PC-3 (cell line): Measurements from ENCODE around the gene DUSP8. TPM values are rescaled to one million over a fixed set of nuclear protein-coding genes. Genes with fewer than 3 reads are reported as not detected.

Source experiments
- ATAC-seq: fragments of 200-7000 bp; cut with Tn5 transposase; 2 replicates; pipeline ENCODE4 v1.9.1; 2020; ENCODE audit warnings: mild to moderate bottlenecking, moderate library complexity
- BruUV-seq: library from RNA; stranded (reverse); fragments of 400-500 nt; replicated peaks from 2 replicates; lab custom pipeline; 2021; lab: Mats Ljungman, UMichigan
- CTCF ChIA-PET: fragments of 300-600 bp; sonication (Branson Sonifier 250); formaldehyde crosslinking; loops from one replicate; lab custom pipeline; 2022; ENCODE audit warnings: antibody characterized with exemption; lab: Charles Lee
- POLR2A ChIA-PET: fragments of 300-600 bp; sonication (Branson Sonifier 250); formaldehyde crosslinking; loops from one replicate; lab custom pipeline; 2022; ENCODE audit warnings: antibody characterized with exemption; ENCODE audit not compliant: unreplicated experiment; lab: Charles Lee
- DNase-seq: peaks from one replicate; pipeline ENCODE4 v3.0.0-alpha.2; 2015
- H2AFZ ChIP-seq: fragments of 300-600 bp; sonication (generic); 2 replicates; pipeline ENCODE4 v1.6.0; 2016; ENCODE audit warnings: antibody characterized with exemption, low read length
- H3F3A ChIP-seq: fragments of 300-600 bp; sonication (generic); one replicate; pipeline ENCODE4 v1.6.0; 2017; ENCODE audit warnings: antibody characterized with exemption, low read length, control low read depth, mild to moderate bottlenecking; ENCODE audit not compliant: unreplicated experiment
- H3K27ac ChIP-seq: fragments of 300-600 bp; sonication (generic); 2 replicates; pipeline ENCODE4 v1.5.1; 2016; ENCODE audit warnings: mild to moderate bottlenecking, low read length
- H3K27me3 ChIP-seq: fragments of 300-600 bp; sonication (generic); 2 replicates; pipeline ENCODE4 v1.6.1; 2016; ENCODE audit warnings: low read length, mixed read lengths
- H3K36me3 ChIP-seq: fragments of 300-600 bp; sonication (generic); 2 replicates; pipeline ENCODE4 v1.6.1; 2016; ENCODE audit warnings: low read depth, mixed run types, low read length, mixed read lengths
- H3K4me1 ChIP-seq: fragments of 300-600 bp; sonication (generic); 2 replicates; pipeline ENCODE4 v1.5.1; 2016; ENCODE audit warnings: low read length; ENCODE audit not compliant: insufficient read depth
- H3K4me2 ChIP-seq: fragments of 300-600 bp; sonication (generic); 2 replicates; pipeline ENCODE4 v1.6.0; 2016; ENCODE audit warnings: low read length
- H3K4me3 ChIP-seq: fragments of 300-600 bp; sonication (generic); 2 replicates; pipeline ENCODE4 v1.5.1; 2016; ENCODE audit warnings: mild to moderate bottlenecking, low read length, mixed read lengths
- H3K79me2 ChIP-seq: fragments of 300-600 bp; sonication (generic); 2 replicates; pipeline ENCODE4 v1.6.1; 2017; ENCODE audit warnings: low read length, mixed read lengths
- H3K9ac ChIP-seq: fragments of 300-600 bp; sonication (generic); 2 replicates; pipeline ENCODE4 v1.6.0; 2016; ENCODE audit warnings: mild to moderate bottlenecking, low read length
- H3K9me2 ChIP-seq: fragments of 300-600 bp; sonication (generic); replicated peaks from 2 replicates; pipeline ENCODE4 v1.6.1; 2016; ENCODE audit warnings: mixed run types, low read length, mixed read lengths
- H3K9me3 ChIP-seq: fragments of 300-600 bp; sonication (generic); 2 replicates; pipeline ENCODE4 v1.6.1; 2016; ENCODE audit warnings: low read length, mixed read lengths
- H4K20me1 ChIP-seq: fragments of 300-600 bp; sonication (generic); 2 replicates; pipeline ENCODE4 v1.6.1; 2016; ENCODE audit warnings: low read length, mixed read lengths
- CTCF ChIP-seq: fragments of 300-600 bp; sonication (generic); conservative IDR thresholded peaks from 2 replicates; pipeline ENCODE4 v1.5.1; 2017; ENCODE audit warnings: antibody characterized with exemption, low read depth, mild to moderate bottlenecking, low read length
- EZH2 ChIP-seq: fragments of 300-600 bp; sonication (generic); IDR thresholded peaks from one replicate; pipeline ENCODE4 v1.6.1; 2017; ENCODE audit warnings: antibody characterized with exemption, mild to moderate bottlenecking, low read length; ENCODE audit not compliant: unreplicated experiment
- EZH2phosphoT487 ChIP-seq: fragments of 300-600 bp; sonication (generic); IDR thresholded peaks from 2 replicates; pipeline ENCODE4 v1.6.1; 2018; ENCODE audit warnings: mild to moderate bottlenecking, antibody characterized with exemption, low read length, borderline replicate concordance
- intact Hi-C: fragments of 100-400 bp; cut with micrococcal nuclease; formaldehyde crosslinking; loops from 2 replicates; pipeline ENCODE4 v1.9.0; 2023
- total RNA-seq: library from RNA; depleted of rRNA; stranded (reverse); fragments of >200 nt; gene quantifications from 2 replicates; pipeline ENCODE4 v1.2.3, GENCODE V29; 2014

Gene DUSP8
- total RNA-seq, 1 experiment from 2014 or later, result 2.6 TPM

- no peaks in the 10 kb centered on the region for H3K9me2 ChIP-seq
- no peaks in the 10 kb centered on the region for H3K9me3 ChIP-seq
- H3F3A ChIP-seq, result no peaks in the 10 kb centered on the region
- TSS peak; percentile 33 for BruUV-seq
- no peaks in the 10 kb centered on the region for H3K36me3 ChIP-seq
- no peaks in the 10 kb centered on the region for H3K79me2 ChIP-seq
- H4K20me1 ChIP-seq, result no peaks in the 10 kb centered on the region
- peaks cover 16% of the 10 kb centered on the region for H3K27me3 ChIP-seq
- CTCF ChIA-PET, result interaction anchor here (0.7 to 2.7 kb wide), 5 partner anchors 15 to 27 kb away, joined by 4 to 58 read pairs (median 5); no protein-coding TSS in a partner anchor
- POLR2A ChIA-PET, result interaction anchor here (0.6 kb wide), 1 partner anchor 9 kb away, joined by 25 read pairs; no protein-coding TSS in a partner anchor
- H3K27ac ChIP-seq, result no peak overlapping the region
- TF ChIP-seq EZH2phosphoT487 (no peak), CTCF (no peak)
- peak overlapping the region; percentile 94 for H3K4me2 ChIP-seq
- H3K9ac ChIP-seq, result no peak overlapping the region
- H2AFZ ChIP-seq, result peak overlapping the region; percentile 80
- no peak for DNase-seq
- intact Hi-C loops, result no loop called here
- ATAC-seq, result peak; percentile 40
- H3K4me1 ChIP-seq, result peaks cover 8% of the 10 kb centered on the region
- H3K4me3 ChIP-seq, result peak overlapping the region; percentile 67
Observed at GRCh38 chr11:1573077-1573902, 1.2 kb upstream of the DUSP8 start.

GRCh38 chr11:1571760-1572196 lies 293 bp downstream of the DUSP8 start:
- no peaks in the 10 kb centered on the region for H3K36me3 ChIP-seq
- H3K4me3 ChIP-seq, result no peak overlapping the region; the same call in 1 of the 2 replicates
- no TSS peak for BruUV-seq
- intact Hi-C loops, result no loop called here
- no peaks in the 10 kb centered on the region for H3K79me2 ChIP-seq
- no peak for TF ChIP-seq EZH2
- no peak for TF ChIP-seq CTCF
- no peak for TF ChIP-seq EZH2phosphoT487
- no peak for ATAC-seq
- H4K20me1 ChIP-seq, result no peaks in the 10 kb centered on the region
- H3K4me1 ChIP-seq, result peaks cover 8% of the 10 kb centered on the region
- no peaks in the 10 kb centered on the region for H3K9me3 ChIP-seq
- no peaks in the 10 kb centered on the region for H3K9me2 ChIP-seq
- no peak for DNase-seq
- no peaks in the 10 kb centered on the region for H3F3A ChIP-seq
- H3K27ac ChIP-seq, result no peak overlapping the region
- POLR2A ChIA-PET, result no interaction called here
- H3K27me3 ChIP-seq, result peaks cover 16% of the 10 kb centered on the region
- no peak overlapping the region for H2AFZ ChIP-seq
- CTCF ChIA-PET, result no interaction called here
- H3K9ac ChIP-seq, result no peak overlapping the region
- peak overlapping the region; percentile 57; the same call in 1 of the 2 replicates for H3K4me2 ChIP-seq
